Right ventricle myocardium superior (tissue), 1 donor: Measurements from ENCODE around the gene SLC2A5. TPM values are rescaled to one million over a fixed set of nuclear protein-coding genes. Genes with fewer than 3 reads are reported as not detected.
A peak's percentile ranks its signal among the peaks of the same experiment; 100 is the strongest.
"Not testable (repeated sequence)": the region's sequence is repeated elsewhere in the genome, so short reads cannot be mapped to it uniquely, and the experiment has no call there.

ENCODE experiments used
- ATAC-seq: fragments of 200-7000 bp; cut with Tn5 transposase; one replicate; pipeline ENCODE4 v1.9.1; 2020; ENCODE audit warnings: mild to moderate bottlenecking; ENCODE audit not compliant: poor library complexity
- DNase-seq: peaks from one replicate; pipeline ENCODE4 v3.0.0-alpha.2; 2020
- intact Hi-C: fragments of 100-400 bp; cut with DNase I; formaldehyde crosslinking; loops from one replicate; pipeline ENCODE4 v1.11.2; 2022
- total RNA-seq: library from RNA; stranded (reverse); fragmentation: NEBNext Ultra II Directional; extraction: Animal tissue kit (Norgen Biotek cat#: 25700); gene quantifications from one replicate; pipeline ENCODE4 v1.2.1, GENCODE V29; 2021
- donor health status: DM: no; HTN: yes; CAD: no; lungs with severe emphysema.

The SLC2A5 gene
- total RNA-seq, 1 donor from 2014 or later = 2.1 TPM

- ATAC-seq = no peak
- intact Hi-C loops = no loop called here
- no peak for DNase-seq
Measured at GRCh38 chr1:9020305-9020704, 49.1 kb downstream of the SLC2A5 start.

GRCh38 chr1:9019896-9020295 is 49.5 kb downstream of the SLC2A5 start:
- DNase-seq (no peak), ATAC-seq (no peak)
- intact Hi-C loops = no loop called here

GRCh38 chr1:9018333-9018732 is 51.1 kb downstream of the SLC2A5 start:
- intact Hi-C loops = no loop called here
- ATAC-seq (no peak), DNase-seq (no peak)

- intact Hi-C loops = no loop called here
- no peak for ATAC-seq
Measured at GRCh38 chr1:9016455-9016854, 53.0 kb downstream of the SLC2A5 start.

GRCh38 chr1:9014475-9015375 is 54.7 kb downstream of the SLC2A5 start:
- no peak for ATAC-seq
- intact Hi-C loops = no loop called here

More at GRCh38 chr1:9016455-9016854, 53.0 kb downstream of the SLC2A5 start:
- DNase-seq = no peak

GRCh38 chr1:9013819-9014218 is 55.6 kb downstream of the SLC2A5 start:
- no peak for ATAC-seq
- intact Hi-C loops = no loop called here
- DNase-seq = no peak

More at GRCh38 chr1:9014475-9015375, 54.7 kb downstream of the SLC2A5 start:
- DNase-seq = no peak

GRCh38 chr1:9010781-9011323 is 58.6 kb downstream of the SLC2A5 start:
- intact Hi-C loops = no loop called here
- peak; percentile 75 for DNase-seq
- ATAC-seq = peak; percentile 58

GRCh38 chr1:9009438-9010370 is 59.7 kb downstream of the SLC2A5 start:
- DNase-seq (peak; percentile 56), ATAC-seq (peak; percentile 36)
- intact Hi-C loops = loop anchor here (5.0 kb wide), 1 partner anchor 93 kb away; no protein-coding TSS in a partner anchor

GRCh38 chr1:9008236-9008635 is 61.2 kb downstream of the SLC2A5 start:
- intact Hi-C loops = loop anchor here (5.0 kb wide), 1 partner anchor 94 kb away; no protein-coding TSS in a partner anchor
- DNase-seq (no peak), ATAC-seq (no peak)

- intact Hi-C loops = loop anchor here (5.0 kb wide), 1 partner anchor 95 kb away; no protein-coding TSS in a partner anchor
- no peak for DNase-seq
- no peak for ATAC-seq
Measured at GRCh38 chr1:9006956-9007615, 62.3 kb downstream of the SLC2A5 start.

- intact Hi-C loops = loop anchor here (5.0 kb wide), 1 partner anchor 97 kb away; no protein-coding TSS in a partner anchor
- no peak for DNase-seq
Measured at GRCh38 chr1:9005395-9005708, 64.1 kb downstream of the SLC2A5 start.

GRCh38 chr1:9004700-9005394 is 64.6 kb downstream of the SLC2A5 start:
- ATAC-seq = peak; percentile 91
- intact Hi-C loops = loop anchor here (5.0 kb wide), 2 partner anchors 88 to 97 kb away; no protein-coding TSS in a partner anchor

More at GRCh38 chr1:9005395-9005708, 64.1 kb downstream of the SLC2A5 start:
- no peak for ATAC-seq

GRCh38 chr1:9004031-9004699 is 65.3 kb downstream of the SLC2A5 start:
- no peak for ATAC-seq
- intact Hi-C loops = loop anchor here (5.0 kb wide), 1 partner anchor 87 kb away; no protein-coding TSS in a partner anchor
- no peak for DNase-seq

More at GRCh38 chr1:9004700-9005394, 64.6 kb downstream of the SLC2A5 start:
- DNase-seq = peak; percentile 89

- intact Hi-C loops = loop anchor here (5.0 kb wide), 1 partner anchor 85 kb away; no protein-coding TSS in a partner anchor
- not testable (repeated sequence) for ATAC-seq, DNase-seq
Measured at GRCh38 chr1:9002215-9002560, 67.2 kb downstream of the SLC2A5 start.

GRCh38 chr1:9001534-9002214 is 67.8 kb downstream of the SLC2A5 start:
- not testable (repeated sequence) for DNase-seq, ATAC-seq
- intact Hi-C loops = loop anchor here (5.0 kb wide), 1 partner anchor 84 kb away; no protein-coding TSS in a partner anchor

- ATAC-seq, intact Hi-C loops: not testable (repeated sequence)
Measured at GRCh38 chr1:8993962-8994675, 75.3 kb downstream of the SLC2A5 start.

More at GRCh38 chr1:8993962-8994675, 75.3 kb downstream of the SLC2A5 start:
- DNase-seq = not testable (repeated sequence)
